Measurements from ENCODE around the gene CASS4. TPM values are rescaled to one million over a fixed set of nuclear protein-coding genes. Genes with fewer than 3 reads are reported as not detected.

The CASS4 gene
- total RNA-seq, 1 donor from 2014 or later, result 1.2 TPM

- DNase-seq (ENCODE audit: low read depth in 2 of 2), result no peak
Observed at GRCh38 chr20:56422824-56423189, 10.7 kb downstream of the CASS4 start.

- no peak for DNase-seq (ENCODE audit: low read depth in 2 of 2)
Observed at GRCh38 chr20:56423211-56423610, 11.2 kb downstream of the CASS4 start.

GRCh38 chr20:56423886-56424285 is 11.8 kb downstream of the CASS4 start:
- no peak for DNase-seq (ENCODE audit: low read depth in 2 of 2)

- no peak for DNase-seq (ENCODE audit: low read depth in 2 of 2)
Observed at GRCh38 chr20:56424931-56425330, 12.9 kb downstream of the CASS4 start.

GRCh38 chr20:56426026-56426425 is 14.0 kb downstream of the CASS4 start:
- DNase-seq (ENCODE audit: low read depth in 2 of 2), result no peak

GRCh38 chr20:56426926-56427325 is 14.9 kb downstream of the CASS4 start:
- no peak for DNase-seq (ENCODE audit: low read depth in 2 of 2)

- DNase-seq (ENCODE audit: low read depth in 2 of 2), result no peak
Observed at GRCh38 chr20:56427797-56428196, 15.7 kb downstream of the CASS4 start.

- no peak for DNase-seq (ENCODE audit: low read depth in 2 of 2)
Observed at GRCh38 chr20:56428410-56428809, 16.4 kb downstream of the CASS4 start.

GRCh38 chr20:56428881-56429280 is 16.8 kb downstream of the CASS4 start:
- no peak for DNase-seq (ENCODE audit: low read depth in 2 of 2)

- DNase-seq (ENCODE audit: low read depth in 2 of 2), result peak; percentile 36 to 42
Observed at GRCh38 chr20:56429502-56429901, 17.4 kb downstream of the CASS4 start.

GRCh38 chr20:56429941-56430340 is 17.9 kb downstream of the CASS4 start:
- no peak for DNase-seq (ENCODE audit: low read depth in 2 of 2)

GRCh38 chr20:56430461-56430860 is 18.4 kb downstream of the CASS4 start:
- no peak for DNase-seq (ENCODE audit: low read depth in 2 of 2)

- no peak for DNase-seq (ENCODE audit: low read depth in 2 of 2)
Observed at GRCh38 chr20:56430957-56431356, 18.9 kb downstream of the CASS4 start.

- no peak for DNase-seq (ENCODE audit: low read depth in 2 of 2)
Observed at GRCh38 chr20:56431471-56431870, 19.4 kb downstream of the CASS4 start.

GRCh38 chr20:56433221-56433879 is 21.3 kb downstream of the CASS4 start:
- DNase-seq (ENCODE audit: low read depth in 2 of 2), result peak; percentile 20 to 33

GRCh38 chr20:56433880-56434255 is 21.8 kb downstream of the CASS4 start:
- DNase-seq (ENCODE audit: low read depth in 2 of 2), result peak in 1 of 2 donors; percentile 44

GRCh38 chr20:56437196-56437960 is 25.3 kb downstream of the CASS4 start:
- DNase-seq (ENCODE audit: low read depth in 2 of 2), result no peak

- DNase-seq (ENCODE audit: low read depth in 2 of 2), result no peak
Observed at GRCh38 chr20:56438284-56438683, 26.2 kb downstream of the CASS4 start.

GRCh38 chr20:56439771-56440291 is 27.8 kb downstream of the CASS4 start:
- peak; percentile 58 to 81 for DNase-seq (ENCODE audit: low read depth in 2 of 2)

- DNase-seq (ENCODE audit: low read depth in 2 of 2), result no peak
Observed at GRCh38 chr20:56440346-56441007, 28.4 kb downstream of the CASS4 start.

- DNase-seq (ENCODE audit: low read depth in 2 of 2), result no peak
Observed at GRCh38 chr20:56442389-56443365, 30.6 kb downstream of the CASS4 start.
